ENCODE data around the gene ERAP2. TPM values are rescaled to one million over a fixed set of nuclear protein-coding genes. Genes with fewer than 3 reads are reported as not detected.

ERAP2 gene
- total RNA-seq, 4 donors from 2014 or later, result 7.1 to 39.1 (median 33.1) TPM

DNA sequence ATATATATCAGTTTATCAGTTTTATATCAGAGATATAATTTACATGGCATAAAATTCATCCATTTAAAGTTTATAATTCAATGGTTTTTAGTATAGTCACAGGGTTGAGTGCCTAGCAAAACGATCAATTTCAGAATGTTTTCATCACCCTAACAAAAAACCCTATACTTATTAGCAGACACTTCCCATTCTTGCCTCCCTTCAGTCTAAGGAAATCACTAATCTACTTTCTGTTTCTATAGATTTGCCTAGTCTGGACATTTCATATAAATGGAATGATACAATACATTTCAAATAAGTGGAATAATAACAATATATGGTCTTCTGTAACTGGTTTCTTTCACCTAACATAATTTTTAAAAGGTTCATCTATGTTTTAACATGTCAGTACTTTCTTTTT, 50.0 kb downstream of the ERAP2 start:
- in situ Hi-C loops (cut with MboI; ENCODE audit: low pct_ligation_motif_present in 1 of 4, low pct_unique_long_range_greater_than_20kb in 1 of 4, low sequenced_read_pairs in 3 of 4), result no loop called here
- H3K9me3 ChIP-seq, result no peaks in the 10 kb centered on the region
- H3K4me3 ChIP-seq, result no peak overlapping the region
- H3K27me3 ChIP-seq, result no peaks in the 10 kb centered on the region
- 71 to 92% methylated on average over 1 of the region's 1 CpG for WGBS, 2 donors (ENCODE audit: low coverage in 1 of 2)
- no peaks in the 10 kb centered on the region for H3K36me3 ChIP-seq
- peaks cover 4 to 12% (median 6%) of the 10 kb centered on the region in 4 donors for H3K4me1 ChIP-seq
- DNase-seq, result no peak
- H3K27ac ChIP-seq, result no peak overlapping the region
- intact Hi-C loops (cut with DNase I; ENCODE audit: low total_unique reads), result no loop called here
- TF ChIP-seq POLR2AphosphoS5 (IDR thresholded peaks at IDR 0.05), result no peak
- no peak for TF ChIP-seq POLR2A (IDR thresholded peaks at IDR 0.05)
- no peak for TF ChIP-seq EP300 (IDR thresholded peaks at IDR 0.05; ENCODE audit: low read depth)
- TF ChIP-seq, protein P1, sequence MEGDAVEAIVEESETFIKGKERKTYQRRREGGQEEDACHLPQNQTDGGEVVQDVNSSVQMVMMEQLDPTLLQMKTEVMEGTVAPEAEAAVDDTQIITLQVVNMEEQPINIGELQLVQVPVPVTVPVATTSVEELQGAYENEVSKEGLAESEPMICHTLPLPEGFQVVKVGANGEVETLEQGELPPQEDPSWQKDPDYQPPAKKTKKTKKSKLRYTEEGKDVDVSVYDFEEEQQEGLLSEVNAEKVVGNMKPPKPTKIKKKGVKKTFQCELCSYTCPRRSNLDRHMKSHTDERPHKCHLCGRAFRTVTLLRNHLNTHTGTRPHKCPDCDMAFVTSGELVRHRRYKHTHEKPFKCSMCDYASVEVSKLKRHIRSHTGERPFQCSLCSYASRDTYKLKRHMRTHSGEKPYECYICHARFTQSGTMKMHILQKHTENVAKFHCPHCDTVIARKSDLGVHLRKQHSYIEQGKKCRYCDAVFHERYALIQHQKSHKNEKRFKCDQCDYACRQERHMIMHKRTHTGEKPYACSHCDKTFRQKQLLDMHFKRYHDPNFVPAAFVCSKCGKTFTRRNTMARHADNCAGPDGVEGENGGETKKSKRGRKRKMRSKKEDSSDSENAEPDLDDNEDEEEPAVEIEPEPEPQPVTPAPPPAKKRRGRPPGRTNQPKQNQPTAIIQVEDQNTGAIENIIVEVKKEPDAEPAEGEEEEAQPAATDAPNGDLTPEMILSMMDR (IDR thresholded peaks at IDR 0.05), result no peak

DNA sequence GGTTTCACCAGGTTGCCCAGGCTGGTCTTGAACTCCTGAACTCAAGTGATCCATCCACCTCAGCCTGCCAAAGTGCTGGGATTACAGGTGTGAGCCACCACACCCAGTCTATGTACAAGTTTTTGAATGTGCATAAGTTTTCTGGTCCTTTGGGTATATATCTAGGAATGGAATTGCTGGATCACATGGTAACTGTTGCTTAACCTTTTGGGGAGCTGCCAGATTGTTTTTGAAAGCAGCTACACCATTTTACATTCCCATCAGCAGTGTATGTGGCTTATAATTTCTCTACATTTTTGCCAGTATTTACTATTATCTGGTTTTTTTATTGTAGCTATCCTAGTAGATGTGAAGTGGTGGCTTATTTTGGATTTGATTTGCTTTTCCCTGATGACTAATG, 50.7 kb downstream of the ERAP2 start:
- Histone ChIP-seq H3K36me3 (no peaks in the 10 kb centered on the region), H3K9me3 (no peaks in the 10 kb centered on the region), H3K27ac (no peak overlapping the region), H3K27me3 (no peaks in the 10 kb centered on the region), H3K4me1 (peaks cover 5 to 12% (median 7%) of the 10 kb centered on the region in 4 donors), H3K4me3 (no peak overlapping the region)
- in situ Hi-C loops (cut with MboI; ENCODE audit: low pct_ligation_motif_present in 1 of 4, low pct_unique_long_range_greater_than_20kb in 1 of 4, low sequenced_read_pairs in 3 of 4), result no loop called here
- no peak for TF ChIP-seq EP300 (IDR thresholded peaks at IDR 0.05; ENCODE audit: low read depth)
- TF ChIP-seq POLR2A (IDR thresholded peaks at IDR 0.05), result no peak
- TF ChIP-seq POLR2AphosphoS5 (IDR thresholded peaks at IDR 0.05), result no peak
- TF ChIP-seq, protein P1 (IDR thresholded peaks at IDR 0.05), result no peak
- intact Hi-C loops (cut with DNase I; ENCODE audit: low total_unique reads), result no loop called here
- DNase-seq, result no peak

DNA sequence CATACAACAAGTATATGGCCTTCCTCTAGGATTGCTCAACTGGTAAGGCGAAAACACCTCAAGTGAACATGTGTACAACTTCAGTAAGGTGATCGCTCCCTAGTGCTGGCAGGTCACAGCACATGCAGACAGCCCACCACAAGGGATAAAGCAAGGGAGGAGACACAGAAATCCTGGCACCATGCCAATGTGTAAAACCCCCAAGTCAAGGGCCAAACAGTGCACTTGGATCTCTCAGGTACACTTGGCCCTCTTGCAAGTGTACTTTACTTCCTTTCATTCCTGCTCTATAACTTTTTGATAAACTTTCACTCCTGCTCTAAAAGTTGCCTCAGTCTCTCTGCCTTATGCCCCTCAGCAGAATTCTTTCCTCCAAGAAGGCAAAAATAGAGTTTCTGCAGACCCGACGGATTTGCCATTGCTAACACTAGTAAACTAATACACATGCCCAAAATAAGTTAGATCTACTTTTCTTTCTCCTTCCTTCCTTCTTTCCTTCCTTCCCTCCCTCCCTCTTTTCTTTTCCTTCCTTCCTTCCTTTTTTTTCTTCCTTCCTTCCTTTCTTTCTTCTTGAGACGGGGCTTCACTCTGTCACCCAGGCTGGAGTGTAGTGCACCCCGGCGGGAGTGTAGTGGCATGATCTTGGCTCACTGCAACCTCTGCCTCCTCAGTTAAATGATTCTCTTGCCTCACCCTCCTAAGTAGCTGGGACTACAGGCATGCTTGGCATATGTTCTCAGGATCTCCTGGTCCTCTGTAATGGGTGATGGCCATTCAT, 52.8 kb downstream of the ERAP2 start:
- no peak for DNase-seq
- Histone ChIP-seq H3K27ac (no peak overlapping the region), H3K27me3 (no peaks in the 10 kb centered on the region), H3K36me3 (no peaks in the 10 kb centered on the region), H3K4me3 (no peak overlapping the region), H3K9me3 (no peaks in the 10 kb centered on the region), H3K4me1 (peaks cover 7 to 27% (median 18%) of the 10 kb centered on the region in 4 donors)
- no peak for TF ChIP-seq POLR2AphosphoS5 (IDR thresholded peaks at IDR 0.05)
- TF ChIP-seq EP300 (IDR thresholded peaks at IDR 0.05; ENCODE audit: low read depth), result no peak
- no peak for TF ChIP-seq POLR2A (IDR thresholded peaks at IDR 0.05)
- TF ChIP-seq, protein P1 (IDR thresholded peaks at IDR 0.05), result no peak
- WGBS, 2 donors (ENCODE audit: low coverage in 1 of 2), result 89 to 94% methylated on average over 3 to 7 of the region's 7 CpGs
- intact Hi-C loops (cut with DNase I; ENCODE audit: low total_unique reads) (no loop called here), in situ Hi-C loops (cut with MboI; ENCODE audit: low pct_ligation_motif_present in 1 of 4, low pct_unique_long_range_greater_than_20kb in 1 of 4, low sequenced_read_pairs in 3 of 4) (no loop called here)

DNA sequence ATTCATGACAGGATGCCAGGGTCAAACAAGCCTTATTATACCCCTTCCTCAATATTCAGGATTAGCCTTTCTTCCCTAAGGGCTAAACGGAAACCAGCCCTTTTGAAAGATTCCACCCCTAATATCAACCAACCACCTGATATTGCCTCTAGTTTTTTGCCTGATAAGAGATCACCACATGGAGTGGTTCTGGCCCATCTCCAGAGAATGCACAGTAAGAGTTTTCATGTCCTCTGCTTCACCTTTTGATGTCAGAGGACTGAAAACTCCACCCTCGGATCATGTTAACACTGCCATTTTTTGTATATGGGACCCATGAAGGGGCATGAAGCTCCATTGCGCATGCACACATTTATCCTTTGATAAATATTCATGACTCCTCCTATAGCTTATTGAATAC, 53.8 kb downstream of the ERAP2 start:
- Histone ChIP-seq H3K27me3 (no peaks in the 10 kb centered on the region), H3K9me3 (no peaks in the 10 kb centered on the region), H3K27ac (no peak overlapping the region), H3K4me1 (peaks cover 4 to 25% (median 13%) of the 10 kb centered on the region in 4 donors), H3K36me3 (no peaks in the 10 kb centered on the region), H3K4me3 (no peak overlapping the region)
- WGBS, 2 donors (ENCODE audit: low coverage in 1 of 2), result 95 to 100% methylated on average over 2 to 3 of the region's 3 CpGs
- no peak for DNase-seq
- in situ Hi-C loops (cut with MboI; ENCODE audit: low pct_ligation_motif_present in 1 of 4, low pct_unique_long_range_greater_than_20kb in 1 of 4, low sequenced_read_pairs in 3 of 4) (no loop called here), intact Hi-C loops (cut with DNase I; ENCODE audit: low total_unique reads) (no loop called here)
- TF ChIP-seq EP300 (IDR thresholded peaks at IDR 0.05; ENCODE audit: low read depth) (no peak), POLR2AphosphoS5 (IDR thresholded peaks at IDR 0.05) (no peak), POLR2A (IDR thresholded peaks at IDR 0.05) (no peak)
- TF ChIP-seq, protein P1 (IDR thresholded peaks at IDR 0.05), result no peak

All from transverse colon (tissue), 4 donors.